Measurements from ENCODE around the gene RNF149. TPM values are rescaled to one million over a fixed set of nuclear protein-coding genes. Genes with fewer than 3 reads are reported as not detected.

The RNF149 gene
- polyA plus RNA-seq, 6 donors from 2014 or later = 13.2 to 27.1 (median 18.3) TPM

- ATAC-seq (ENCODE audit: low read depth in 2 of 2) (no peak), DNase-seq (no peak)
- no peaks in the 10 kb centered on the region for H3K9me3 Mint-ChIP-seq
- H3K4me1 Mint-ChIP-seq = peaks cover 18 to 63% (median 50%) of the 10 kb centered on the region in 3 donors
- H3K4me3 Mint-ChIP-seq = no peak overlapping the region
- no peaks in the 10 kb centered on the region for H3K27me3 Mint-ChIP-seq
- peak overlapping the region in 1 of 6 donors; percentile 81 for H3K27ac Mint-ChIP-seq
- peaks cover 0 to 4% of the 10 kb centered on the region in 2 donors for H3K36me3 Mint-ChIP-seq
These were observed 8.3 kb downstream of the RNF149 start for GRCh38 chr2:101300164-101300563.

- H3K4me1 Mint-ChIP-seq = peaks cover 18 to 62% (median 45%) of the 10 kb centered on the region in 3 donors
- H3K36me3 Mint-ChIP-seq = peaks cover 0 to 4% of the 10 kb centered on the region in 2 donors
- H3K27me3 Mint-ChIP-seq = no peaks in the 10 kb centered on the region
- H3K27ac Mint-ChIP-seq = peak overlapping the region in 2 of 6 donors; percentile 19 to 81
- no peaks in the 10 kb centered on the region for H3K9me3 Mint-ChIP-seq
- DNase-seq = no peak
- H3K4me3 Mint-ChIP-seq = no peak overlapping the region
- ATAC-seq (ENCODE audit: low read depth in 2 of 2) = no peak
These were observed 8.9 kb downstream of the RNF149 start for GRCh38 chr2:101299604-101300003.

GRCh38 chr2:101297383-101297782 is 11.1 kb downstream of the RNF149 start:
- peaks cover 18 to 51% (median 36%) of the 10 kb centered on the region in 3 donors for H3K4me1 Mint-ChIP-seq

GRCh38 chr2:101296371-101296770 is 12.1 kb downstream of the RNF149 start:
- no peaks in the 10 kb centered on the region for H3K9me3 Mint-ChIP-seq
- no peak for DNase-seq
- H3K27ac Mint-ChIP-seq = peak overlapping the region in 1 of 6 donors; percentile 16
- no peaks in the 10 kb centered on the region for H3K27me3 Mint-ChIP-seq
- H3K4me3 Mint-ChIP-seq = no peak overlapping the region
- H3K36me3 Mint-ChIP-seq = peaks cover 0 to 9% of the 10 kb centered on the region in 2 donors
- ATAC-seq (ENCODE audit: low read depth in 2 of 2) = no peak
- H3K4me1 Mint-ChIP-seq = peaks cover 18 to 44% (median 33%) of the 10 kb centered on the region in 3 donors

More at GRCh38 chr2:101297383-101297782, 11.1 kb downstream of the RNF149 start:
- no peaks in the 10 kb centered on the region for H3K27me3 Mint-ChIP-seq
- H3K4me3 Mint-ChIP-seq = no peak overlapping the region
- no peak for DNase-seq
- ATAC-seq (ENCODE audit: low read depth in 2 of 2) = no peak
- H3K27ac Mint-ChIP-seq = peak overlapping the region in 1 of 6 donors; percentile 53
- H3K9me3 Mint-ChIP-seq = no peaks in the 10 kb centered on the region
- peaks cover 0 to 9% of the 10 kb centered on the region in 2 donors for H3K36me3 Mint-ChIP-seq

- Mint-ChIP-seq H3K36me3 (peaks cover 0 to 9% of the 10 kb centered on the region in 2 donors), H3K9me3 (no peaks in the 10 kb centered on the region), H3K4me1 (peaks cover 18 to 42% (median 28%) of the 10 kb centered on the region in 3 donors), H3K4me3 (no peak overlapping the region), H3K27me3 (no peaks in the 10 kb centered on the region), H3K27ac (no peak overlapping the region)
- ATAC-seq (ENCODE audit: low read depth in 2 of 2) = no peak
- DNase-seq = no peak
These were observed 12.6 kb downstream of the RNF149 start for GRCh38 chr2:101295895-101296294.

- H3K4me1 Mint-ChIP-seq = peaks cover 15 to 33% (median 18%) of the 10 kb centered on the region in 3 donors
- H3K27ac Mint-ChIP-seq = no peak overlapping the region
- DNase-seq (no peak), ATAC-seq (ENCODE audit: low read depth in 2 of 2) (no peak)
- H3K36me3 Mint-ChIP-seq = peaks cover 0 to 9% of the 10 kb centered on the region in 2 donors
- no peaks in the 10 kb centered on the region for H3K9me3 Mint-ChIP-seq
- H3K4me3 Mint-ChIP-seq = no peak overlapping the region
- H3K27me3 Mint-ChIP-seq = no peaks in the 10 kb centered on the region
These were observed 13.6 kb downstream of the RNF149 start for GRCh38 chr2:101294861-101295260.

GRCh38 chr2:101293544-101293943 is 15.0 kb downstream of the RNF149 start:
- H3K4me1 Mint-ChIP-seq = peaks cover 7 to 22% (median 11%) of the 10 kb centered on the region in 3 donors
- H3K4me3 Mint-ChIP-seq = no peak overlapping the region
- peaks cover 0 to 6% of the 10 kb centered on the region in 2 donors for H3K36me3 Mint-ChIP-seq
- no peaks in the 10 kb centered on the region for H3K27me3 Mint-ChIP-seq
- no peak overlapping the region for H3K27ac Mint-ChIP-seq
- ATAC-seq (ENCODE audit: low read depth in 2 of 2) = no peak
- DNase-seq = no peak
- no peaks in the 10 kb centered on the region for H3K9me3 Mint-ChIP-seq

GRCh38 chr2:101291973-101292372 is 16.5 kb downstream of the RNF149 start:
- Mint-ChIP-seq H3K27ac (no peak overlapping the region), H3K4me1 (peaks cover 5 to 9% (median 6%) of the 10 kb centered on the region in 3 donors), H3K36me3 (peaks cover 0 to 6% of the 10 kb centered on the region in 2 donors), H3K4me3 (no peak overlapping the region), H3K9me3 (no peaks in the 10 kb centered on the region), H3K27me3 (no peaks in the 10 kb centered on the region)
- DNase-seq (no peak), ATAC-seq (ENCODE audit: low read depth in 2 of 2) (no peak)

- no peak for ATAC-seq (ENCODE audit: low read depth in 2 of 2)
- Mint-ChIP-seq H3K27me3 (no peaks in the 10 kb centered on the region), H3K4me3 (no peak overlapping the region), H3K36me3 (peaks cover 0 to 7% of the 10 kb centered on the region in 2 donors), H3K9me3 (no peaks in the 10 kb centered on the region), H3K4me1 (peaks cover 0 to under 1% (median 0%) of the 10 kb centered on the region in 3 donors), H3K27ac (peak overlapping the region in 1 of 6 donors; percentile 87)
- DNase-seq = no peak
These were observed 17.8 kb downstream of the RNF149 start for GRCh38 chr2:101290711-101291110.

GRCh38 chr2:101287303-101287702 is 21.2 kb downstream of the RNF149 start:
- no peak overlapping the region for H3K27ac Mint-ChIP-seq
- H3K36me3 Mint-ChIP-seq = peaks cover 11 to 21% of the 10 kb centered on the region in 2 donors
- DNase-seq (no peak), ATAC-seq (ENCODE audit: low read depth in 2 of 2) (no peak)
- no peak overlapping the region for H3K4me3 Mint-ChIP-seq
- H3K27me3 Mint-ChIP-seq = no peaks in the 10 kb centered on the region
- no peaks in the 10 kb centered on the region for H3K9me3 Mint-ChIP-seq
- H3K4me1 Mint-ChIP-seq = peaks cover 0 to 7% (median 6%) of the 10 kb centered on the region in 3 donors

GRCh38 chr2:101286684-101287083 is 21.8 kb downstream of the RNF149 start:
- no peak overlapping the region for H3K27ac Mint-ChIP-seq
- H3K4me3 Mint-ChIP-seq = no peak overlapping the region
- ATAC-seq (ENCODE audit: low read depth in 2 of 2) = no peak
- no peak for DNase-seq
- H3K27me3 Mint-ChIP-seq = no peaks in the 10 kb centered on the region
- H3K36me3 Mint-ChIP-seq = peaks cover 16 to 27% of the 10 kb centered on the region in 2 donors
- peaks cover 0 to 7% (median 6%) of the 10 kb centered on the region in 3 donors for H3K4me1 Mint-ChIP-seq
- no peaks in the 10 kb centered on the region for H3K9me3 Mint-ChIP-seq

- H3K27ac Mint-ChIP-seq = peak overlapping the region in 4 of 6 donors; percentile 1 to 52 (median 47)
- H3K4me3 Mint-ChIP-seq = no peak overlapping the region
- H3K9me3 Mint-ChIP-seq = no peaks in the 10 kb centered on the region
- no peaks in the 10 kb centered on the region for H3K27me3 Mint-ChIP-seq
- DNase-seq = no peak
- peaks cover 5 to 11% (median 7%) of the 10 kb centered on the region in 3 donors for H3K4me1 Mint-ChIP-seq
- peaks cover 26 to 40% of the 10 kb centered on the region in 2 donors for H3K36me3 Mint-ChIP-seq
- no peak for ATAC-seq (ENCODE audit: low read depth in 2 of 2)
These were observed 25.5 kb downstream of the RNF149 start for GRCh38 chr2:101282980-101283379.

GRCh38 chr2:101281482-101281881 is 27.0 kb downstream of the RNF149 start:
- peaks cover 5 to 15% (median 7%) of the 10 kb centered on the region in 3 donors for H3K4me1 Mint-ChIP-seq
- H3K36me3 Mint-ChIP-seq = peaks cover 26 to 40% of the 10 kb centered on the region in 2 donors
- DNase-seq (no peak), ATAC-seq (ENCODE audit: low read depth in 2 of 2) (no peak)
- H3K9me3 Mint-ChIP-seq = no peaks in the 10 kb centered on the region
- no peak overlapping the region for H3K4me3 Mint-ChIP-seq
- H3K27ac Mint-ChIP-seq = no peak overlapping the region
- no peaks in the 10 kb centered on the region for H3K27me3 Mint-ChIP-seq

GRCh38 chr2:101278925-101279324 is 29.6 kb downstream of the RNF149 start:
- ATAC-seq (ENCODE audit: low read depth in 2 of 2) (no peak), DNase-seq (no peak)
- H3K27me3 Mint-ChIP-seq = no peaks in the 10 kb centered on the region
- no peak overlapping the region for H3K4me3 Mint-ChIP-seq
- H3K4me1 Mint-ChIP-seq = peaks cover 5 to 15% (median 7%) of the 10 kb centered on the region in 3 donors
- peak overlapping the region in 1 of 6 donors; percentile 16 for H3K27ac Mint-ChIP-seq
- H3K9me3 Mint-ChIP-seq = no peaks in the 10 kb centered on the region
- peaks cover 26 to 29% of the 10 kb centered on the region in 2 donors for H3K36me3 Mint-ChIP-seq

Measured in naive B cell (primary cell).